ENCODE data around the gene ENAM.
"Not testable (repeated sequence)": the region's sequence is repeated elsewhere in the genome, so short reads cannot be mapped to it uniquely, and the experiment has no call there.

The ENAM gene

GRCh38 chr4:70627620-70628019 lies 924 bp upstream of the ENAM start:
- DNase-seq, result no peak

- no peak for DNase-seq
These were observed 1.0 kb downstream of the ENAM start for GRCh38 chr4:70629469-70630090.

GRCh38 chr4:70630162-70630561 lies 1.6 kb downstream of the ENAM start:
- DNase-seq, result no peak

- no peak for DNase-seq
These were observed 3.5 kb downstream of the ENAM start for GRCh38 chr4:70632028-70632427.

GRCh38 chr4:70634482-70634881 lies 5.9 kb downstream of the ENAM start:
- DNase-seq, result no peak

GRCh38 chr4:70637239-70637913 lies 8.8 kb downstream of the ENAM start:
- no peak for DNase-seq

GRCh38 chr4:70640192-70640591 lies 11.6 kb downstream of the ENAM start:
- no peak for DNase-seq

GRCh38 chr4:70650741-70651140 lies 22.2 kb downstream of the ENAM start:
- DNase-seq, result not testable (repeated sequence)

- DNase-seq, result peak; percentile 60
These were observed 23.4 kb downstream of the ENAM start for GRCh38 chr4:70651864-70652506.

- peak; percentile 73 for DNase-seq
These were observed 26.1 kb downstream of the ENAM start for GRCh38 chr4:70654605-70655011.

- no peak for DNase-seq
These were observed 28.8 kb downstream of the ENAM start for GRCh38 chr4:70657326-70657725.

GRCh38 chr4:70658418-70658817 lies 29.9 kb downstream of the ENAM start:
- no peak for DNase-seq

GRCh38 chr4:70660106-70660505 lies 31.6 kb downstream of the ENAM start:
- DNase-seq, result no peak

- not testable (repeated sequence) for DNase-seq
These were observed 32.9 kb downstream of the ENAM start for GRCh38 chr4:70661309-70661922.

- no peak for DNase-seq
These were observed 37.8 kb downstream of the ENAM start, which contains the start of gene JCHAIN for GRCh38 chr4:70666369-70666768. JCHAIN (minus strand) TSS chr4:70666508; CDS start chr4:70666490, 18 bp downstream.

GRCh38 chr4:70667740-70668535 lies 39.4 kb downstream of the ENAM start:
- no peak for DNase-seq

GRCh38 chr4:70670332-70671014 lies 41.9 kb downstream of the ENAM start:
- DNase-seq, result no peak

GRCh38 chr4:70671091-70671490 lies 42.5 kb downstream of the ENAM start:
- DNase-seq, result no peak

GRCh38 chr4:70674191-70674590 lies 45.6 kb downstream of the ENAM start:
- DNase-seq, result no peak

GRCh38 chr4:70674731-70675130 lies 46.2 kb downstream of the ENAM start:
- DNase-seq, result no peak

- no peak for DNase-seq
These were observed 48.1 kb downstream of the ENAM start for GRCh38 chr4:70676554-70677090.

All from OCI-M1 (cell line).